ENCODE measurements around the gene CELF2. TPM values are rescaled to one million over a fixed set of nuclear protein-coding genes. Genes with fewer than 3 reads are reported as not detected.
"Not testable (repeated sequence)": the region's sequence is repeated elsewhere in the genome, so short reads cannot be mapped to it uniquely, and the experiment has no call there.

CELF2 gene
- 0.05 and 0.76 TPM in 2 replicates for total RNA-seq (2014; rRNA removed; shearing (Covaris generic))

DNA sequence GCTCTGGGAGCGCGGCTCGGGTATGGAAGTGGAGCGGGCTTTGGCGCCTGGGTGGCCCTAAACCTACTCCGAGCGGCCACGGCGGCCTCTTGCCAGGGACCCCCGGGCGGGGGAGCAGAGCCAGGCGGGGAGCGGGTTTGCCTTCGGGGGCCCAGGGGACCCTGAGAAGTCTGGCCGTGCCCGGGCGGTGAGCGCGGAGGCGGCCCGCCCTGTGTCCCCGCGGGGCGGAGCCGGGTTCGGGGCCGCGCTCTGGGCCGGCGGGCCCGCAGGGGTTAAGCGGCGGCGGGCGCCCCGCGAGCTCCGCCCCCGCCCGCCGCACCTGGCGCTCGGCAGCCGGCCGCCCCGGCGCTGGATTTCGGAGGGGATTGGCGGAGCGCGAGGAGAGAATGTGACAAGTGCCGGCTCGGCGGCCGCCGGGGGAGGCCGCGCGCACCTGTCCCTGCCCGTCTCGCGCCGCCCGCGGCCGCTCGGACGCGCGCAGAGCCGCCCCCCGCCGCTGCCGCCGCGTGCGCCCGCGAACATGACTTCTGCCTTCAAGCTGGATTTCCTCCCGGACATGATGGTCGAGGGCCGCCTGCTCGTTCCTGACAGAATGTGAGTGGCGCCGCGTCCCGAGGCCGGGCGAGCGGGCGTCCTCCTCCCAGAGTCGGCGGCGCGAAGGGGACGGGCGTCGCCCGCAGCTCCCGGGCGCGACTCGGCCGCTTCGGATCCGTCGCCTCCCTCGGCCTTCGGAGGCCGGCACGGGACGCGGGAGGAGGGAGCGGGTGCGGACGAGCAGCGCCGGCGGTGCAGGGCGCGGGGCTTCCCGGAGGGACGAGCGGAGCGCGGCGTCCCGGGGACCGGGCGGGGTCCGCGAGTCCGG, at the start of gene CELF2:
Gene CELF2 (plus strand): TSS at position 303 of the 862 bp plus-strand sequence. CDS start 218 bp downstream, at position 521.
- DNase-seq (ENCODE audit: low read depth) = no peak

DNA sequence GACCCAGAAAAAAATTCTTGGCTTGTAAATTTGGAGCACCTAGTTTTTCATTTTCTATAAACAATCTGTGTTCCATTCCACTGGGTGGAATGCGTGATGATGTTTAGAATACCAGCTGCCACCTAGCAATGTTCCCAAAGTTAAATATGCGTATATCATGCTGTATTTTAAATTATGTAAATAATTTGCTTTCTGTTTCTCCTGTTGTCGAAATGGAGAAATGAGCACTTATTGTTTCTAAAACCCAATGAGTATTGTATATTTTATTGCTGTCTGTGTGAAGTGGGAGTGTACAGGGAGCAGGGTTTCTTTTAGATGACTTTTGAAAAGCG, 49.4 kb upstream of the CELF2 start:
- DNase-seq (ENCODE audit: low read depth) = no peak

DNA sequence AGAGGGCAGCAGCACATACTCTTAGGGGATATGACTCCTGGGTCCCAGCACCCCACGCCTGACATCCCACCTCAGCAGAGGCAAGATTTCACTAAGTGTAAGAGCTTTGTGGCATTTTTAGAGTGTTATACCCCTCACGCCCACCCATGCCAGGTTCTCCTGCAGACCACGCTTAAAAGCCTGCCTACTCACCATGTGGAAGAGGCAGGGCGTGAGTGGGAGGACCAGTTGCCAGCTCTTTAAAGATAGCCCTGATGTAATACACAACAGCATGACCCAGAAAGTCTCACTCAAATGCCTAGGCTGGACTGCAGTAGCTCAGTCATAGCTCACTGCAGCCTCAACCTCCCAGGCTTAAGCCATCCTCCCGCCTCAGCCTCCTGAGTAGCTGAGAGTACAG, 44.4 kb upstream of the CELF2 start:
- DNase-seq (ENCODE audit: low read depth) = no peak

DNA sequence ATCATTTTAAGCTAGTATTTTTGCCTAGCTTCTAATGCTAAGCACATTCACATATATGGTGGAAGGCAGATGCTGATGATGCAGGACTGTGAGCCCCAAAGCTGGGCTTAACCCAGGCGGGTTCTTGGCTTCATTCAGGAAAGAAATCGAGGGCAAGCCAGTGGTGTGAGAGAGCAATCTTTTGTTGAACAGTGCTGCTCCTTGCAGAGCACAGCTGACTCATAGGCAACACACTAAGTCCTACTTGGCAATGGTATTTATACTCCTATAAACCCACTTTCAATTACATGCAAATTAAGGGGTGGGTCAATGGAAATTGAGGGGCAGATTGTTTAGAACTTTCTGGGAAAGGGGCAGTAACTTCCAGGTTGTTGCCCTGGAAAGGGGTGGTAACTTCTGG, 42.0 kb upstream of the CELF2 start:
- no peak for DNase-seq (ENCODE audit: low read depth)

DNA sequence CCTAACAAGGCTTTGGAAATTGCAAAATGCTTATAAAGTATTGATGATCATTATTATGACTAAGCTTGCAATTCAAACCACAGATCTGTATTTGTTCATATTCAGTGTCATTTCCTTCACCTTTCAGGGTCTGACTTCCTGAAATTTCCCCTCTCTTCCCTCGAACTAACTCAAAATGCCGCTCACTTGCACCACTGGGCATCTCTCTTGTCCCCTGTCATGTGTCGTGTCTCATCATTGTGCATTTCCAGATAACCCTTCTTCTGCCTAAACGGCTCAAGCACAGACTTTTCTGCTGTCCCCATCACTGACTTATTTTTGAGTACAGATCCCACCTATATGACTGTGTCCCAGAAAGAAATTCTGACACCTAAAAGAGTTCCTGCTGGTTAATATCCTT, 41.0 kb upstream of the CELF2 start:
- DNase-seq (ENCODE audit: low read depth) = no peak

DNA sequence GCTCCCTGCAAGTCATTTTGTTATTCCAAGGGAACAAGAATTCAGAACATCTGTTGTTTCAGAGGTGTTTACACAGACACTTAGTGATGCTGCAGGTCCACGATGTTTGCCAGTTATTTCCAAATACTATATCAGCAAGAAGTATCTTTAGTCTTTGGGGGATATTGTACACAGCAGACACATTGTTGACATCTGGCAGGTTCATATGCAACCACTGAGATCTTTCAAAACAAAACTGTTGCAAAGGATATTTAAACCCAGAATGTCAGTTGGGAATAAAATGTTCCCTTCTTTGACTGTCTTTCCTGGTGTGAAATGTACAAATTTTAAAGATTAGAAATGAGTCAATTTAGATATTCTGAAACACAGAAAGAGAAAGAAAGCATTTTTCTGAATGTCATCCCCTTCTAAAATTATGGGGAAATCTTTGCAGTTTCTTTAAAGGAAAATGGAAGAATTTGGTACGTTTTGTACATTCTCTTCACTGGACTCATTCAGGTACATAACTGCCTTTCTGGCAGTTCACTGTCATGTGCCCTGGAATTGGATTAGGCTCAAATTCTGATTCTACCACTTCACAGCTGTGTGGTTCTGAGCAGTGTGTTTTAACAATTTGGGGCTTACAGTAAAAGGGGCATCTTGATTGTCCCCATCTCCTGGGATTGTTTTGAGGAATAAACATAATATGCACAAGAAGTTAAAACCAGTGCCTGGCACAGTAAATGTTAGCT, 40.3 kb upstream of the CELF2 start:
- no peak for DNase-seq (ENCODE audit: low read depth)

DNA sequence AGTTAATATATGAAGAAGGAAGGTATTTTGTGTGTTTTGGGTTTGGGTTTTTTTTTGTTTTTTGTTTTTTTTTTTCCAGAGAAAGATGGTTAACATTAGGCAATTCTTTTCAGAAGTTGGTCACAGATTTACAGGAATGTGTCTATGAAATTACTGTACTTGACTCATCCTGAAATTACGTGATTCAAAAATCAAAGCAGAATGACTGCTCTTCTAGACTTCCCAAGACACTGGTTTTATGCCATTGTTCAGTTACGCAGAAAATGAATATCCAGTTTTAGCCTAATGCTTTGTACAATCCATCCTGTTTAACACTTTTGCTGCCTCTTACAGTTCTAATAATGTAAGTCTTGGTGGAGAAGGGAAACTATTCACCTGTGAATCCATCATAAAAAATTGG, 39.7 kb upstream of the CELF2 start:
- no peak for DNase-seq (ENCODE audit: low read depth)

DNA sequence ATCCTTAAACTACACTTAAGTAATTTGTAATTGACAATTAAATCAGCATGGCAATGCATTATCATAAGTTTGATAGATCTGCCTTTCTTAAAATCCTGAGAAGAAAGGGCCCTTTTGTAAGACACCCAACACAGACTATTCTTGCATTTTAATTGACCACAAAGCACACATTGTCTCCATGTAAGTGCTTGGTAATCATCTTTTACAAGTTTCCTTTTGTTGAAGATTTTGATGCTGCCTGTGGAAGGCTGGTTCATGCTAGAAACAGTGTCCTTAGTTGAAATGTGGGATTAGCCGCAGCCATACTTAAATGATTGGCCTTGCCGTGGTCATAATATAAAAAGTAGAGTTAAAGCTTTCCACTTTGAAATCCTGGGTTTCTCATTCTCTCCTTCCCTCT, 32.3 kb upstream of the CELF2 start:
- no peak for DNase-seq (ENCODE audit: low read depth)

DNA sequence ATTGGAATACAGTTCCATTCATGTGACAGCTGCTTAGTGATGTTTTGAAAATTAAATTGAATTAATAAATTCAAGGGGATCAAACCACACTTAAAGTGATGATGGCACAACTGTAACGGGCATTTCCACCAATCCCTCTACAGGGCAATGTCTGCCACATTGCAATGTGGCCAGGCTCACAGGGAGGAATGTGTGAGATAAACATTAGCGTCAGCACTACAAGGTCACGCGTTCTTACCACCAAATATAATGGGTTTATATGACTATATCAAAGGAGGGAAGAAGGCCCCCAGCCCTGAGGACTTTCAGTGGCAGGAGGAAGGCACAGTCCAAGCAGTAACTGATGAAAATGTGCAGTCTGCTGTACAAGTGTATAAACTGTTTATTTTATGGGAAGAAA, 31.1 kb upstream of the CELF2 start:
- DNase-seq (ENCODE audit: low read depth) = no peak

DNA sequence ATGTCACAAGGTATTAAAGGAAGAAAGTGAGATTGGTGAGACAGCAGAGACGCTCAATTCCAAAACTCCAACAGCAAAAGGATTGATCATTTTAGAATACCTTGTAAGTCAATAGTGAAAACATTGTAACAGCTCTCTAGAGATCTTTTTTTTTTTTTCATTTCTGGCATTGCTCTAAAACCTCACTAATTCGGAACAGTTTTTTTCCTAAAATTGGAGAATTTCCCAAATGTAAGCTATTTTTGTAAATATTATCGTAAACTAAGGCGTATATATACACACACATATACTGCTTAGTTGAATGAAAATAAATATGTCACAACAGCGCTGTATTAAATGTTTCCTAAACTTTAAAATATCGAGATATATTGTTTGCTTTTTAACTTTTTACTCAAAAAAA, 30.6 kb upstream of the CELF2 start:
- DNase-seq (ENCODE audit: low read depth) = no peak

DNA sequence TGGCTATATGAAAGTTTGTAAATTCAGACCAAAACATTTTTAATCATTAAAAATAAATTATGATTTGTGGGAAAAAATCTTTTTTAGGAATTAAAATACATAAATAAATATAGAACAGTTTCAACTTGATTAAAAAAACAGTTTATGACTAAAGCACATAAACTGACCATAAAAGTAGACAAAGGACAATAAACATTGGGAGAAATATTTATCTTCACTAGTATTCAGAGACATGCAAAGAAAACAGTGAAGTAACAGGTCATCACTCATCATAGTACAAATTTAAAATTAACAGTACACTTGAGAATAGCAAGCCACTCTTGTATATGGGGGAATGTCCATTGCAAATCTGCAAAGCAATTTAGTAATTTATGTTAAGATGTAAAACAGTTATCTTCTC, 28.0 kb upstream of the CELF2 start:
- no peak for DNase-seq (ENCODE audit: low read depth)

DNA sequence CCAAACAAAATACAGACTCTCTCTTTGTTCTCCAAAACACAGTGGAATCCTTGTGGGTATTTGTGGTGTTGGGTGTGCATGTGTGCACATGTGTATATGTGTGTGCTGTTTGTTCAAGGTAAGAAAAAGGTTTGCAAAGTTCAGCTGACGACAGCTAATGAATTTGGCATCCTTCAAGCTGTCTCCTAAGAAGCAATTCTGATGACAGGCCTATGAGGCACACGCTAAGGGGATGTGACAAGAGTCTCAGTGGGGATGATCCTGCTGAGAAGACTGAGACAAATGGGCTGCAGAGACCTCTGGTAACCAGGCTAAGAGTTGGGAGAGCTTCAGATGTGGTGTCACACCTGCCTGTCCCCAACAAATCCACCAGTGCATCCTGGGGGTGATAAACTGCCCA, 26.5 kb upstream of the CELF2 start:
- no peak for DNase-seq (ENCODE audit: low read depth)

DNA sequence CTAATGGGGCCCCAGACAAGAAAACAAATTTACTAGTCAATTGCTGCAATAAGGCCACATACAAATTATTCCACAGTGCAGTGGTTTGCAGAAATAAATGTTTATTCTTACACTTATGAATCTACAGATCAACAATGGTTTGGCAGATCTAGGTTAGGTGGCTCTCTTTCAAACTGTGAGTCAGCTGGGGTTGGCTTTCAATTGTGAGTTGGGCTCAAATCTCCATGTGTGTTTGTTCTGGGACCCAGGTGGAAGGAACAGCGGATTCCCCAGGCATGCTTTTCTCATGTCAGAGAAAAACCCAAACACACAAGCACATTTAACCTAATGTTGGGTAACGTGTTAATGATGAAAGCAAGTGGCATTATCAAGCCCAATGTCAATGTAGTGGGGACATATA, 25.6 kb upstream of the CELF2 start:
- DNase-seq (ENCODE audit: low read depth) = no peak

DNA sequence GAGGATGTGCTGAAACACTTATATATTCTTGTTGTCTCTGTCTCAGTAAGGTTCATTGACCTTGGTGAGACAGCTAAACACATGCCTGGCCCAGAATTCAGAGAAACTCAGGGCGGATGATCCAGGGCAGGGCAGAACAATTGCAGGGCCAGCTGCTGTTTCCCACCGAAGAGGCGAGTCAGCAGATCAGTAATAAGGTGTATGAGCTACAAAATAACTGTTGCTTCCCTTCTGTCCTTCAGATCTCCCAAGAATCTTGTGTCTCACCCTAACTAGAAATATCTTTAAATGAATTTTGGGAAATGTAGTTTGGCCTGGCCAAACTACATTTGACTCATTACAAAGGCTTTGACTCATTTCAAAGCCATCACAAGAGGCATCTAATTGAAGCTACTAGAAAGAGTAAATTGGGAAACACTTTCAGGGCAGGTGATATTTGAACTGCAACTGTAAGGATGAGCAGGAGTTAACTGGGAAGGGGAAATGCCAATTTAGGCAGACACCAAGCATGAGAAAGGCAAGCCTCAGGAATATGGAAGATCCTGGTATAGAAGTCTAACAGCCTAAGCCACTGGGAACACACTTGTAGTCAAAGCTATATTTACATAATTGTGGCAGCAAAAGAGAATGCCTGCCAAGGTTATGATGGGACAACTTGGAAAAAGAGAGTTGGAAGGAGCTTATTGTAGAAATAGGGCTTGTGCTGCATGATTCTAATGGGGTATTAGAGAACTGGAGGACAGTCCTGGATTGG, 24.5 kb upstream of the CELF2 start:
- no peak for DNase-seq (ENCODE audit: low read depth)

DNA sequence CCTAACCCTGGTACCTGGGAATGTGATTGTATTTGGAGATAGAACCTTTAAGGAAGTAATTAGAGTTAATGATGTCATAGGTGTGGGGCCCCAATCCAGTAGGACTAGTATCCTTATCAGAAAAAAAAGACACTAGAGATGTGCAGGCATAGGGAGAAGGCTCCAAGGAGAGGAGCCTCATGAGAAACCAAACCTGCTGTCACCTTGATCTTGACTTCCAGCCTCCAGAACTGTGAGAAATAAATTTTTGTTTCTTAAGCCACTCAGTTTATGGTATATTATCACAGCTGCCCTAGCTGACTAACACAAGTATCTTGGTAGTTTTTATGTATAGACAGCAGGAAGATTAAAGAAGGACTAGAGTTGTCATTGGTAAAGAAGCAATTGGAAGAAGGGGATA, 23.9 kb upstream of the CELF2 start:
- DNase-seq (ENCODE audit: low read depth) = no peak

DNA sequence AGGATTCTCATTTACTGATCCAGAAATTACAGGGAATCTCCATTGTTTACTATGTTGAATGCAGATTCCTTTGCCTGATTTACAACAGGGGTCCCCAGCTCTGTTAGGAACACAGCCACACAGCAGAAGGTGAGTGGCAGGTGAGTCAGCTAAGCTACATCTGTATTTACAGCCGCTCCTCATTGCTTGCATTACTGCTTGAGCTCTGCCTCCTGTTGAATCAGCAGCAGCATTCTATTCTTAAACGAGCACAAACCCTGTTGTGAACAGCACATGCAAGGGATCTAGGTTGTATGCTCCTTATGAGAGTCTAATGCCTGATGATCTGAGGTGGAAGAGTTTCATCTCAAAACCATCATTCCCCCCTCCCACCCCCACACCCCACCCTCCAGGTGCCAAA, 23.3 kb upstream of the CELF2 start:
- DNase-seq (ENCODE audit: low read depth) = no peak

DNA sequence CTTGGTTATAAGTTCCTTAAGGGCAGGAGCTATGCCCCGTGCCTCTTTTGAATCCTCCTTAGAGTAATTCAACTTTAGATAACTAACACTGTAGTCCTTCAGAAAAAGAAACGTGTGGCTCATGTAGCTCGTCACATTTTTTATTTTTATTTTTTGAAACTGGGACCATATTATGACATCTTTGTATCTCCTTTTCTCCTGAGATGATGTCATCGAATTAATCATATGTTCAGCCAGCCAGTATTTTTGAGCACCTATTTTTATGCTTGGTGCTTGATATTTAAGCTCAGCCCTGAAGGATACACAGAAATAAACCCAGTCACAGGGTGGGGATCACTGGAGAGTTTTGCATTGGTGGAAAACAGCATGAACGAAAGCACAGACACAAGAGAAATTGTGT, 22.6 kb upstream of the CELF2 start:
- DNase-seq (ENCODE audit: low read depth) = no peak

DNA sequence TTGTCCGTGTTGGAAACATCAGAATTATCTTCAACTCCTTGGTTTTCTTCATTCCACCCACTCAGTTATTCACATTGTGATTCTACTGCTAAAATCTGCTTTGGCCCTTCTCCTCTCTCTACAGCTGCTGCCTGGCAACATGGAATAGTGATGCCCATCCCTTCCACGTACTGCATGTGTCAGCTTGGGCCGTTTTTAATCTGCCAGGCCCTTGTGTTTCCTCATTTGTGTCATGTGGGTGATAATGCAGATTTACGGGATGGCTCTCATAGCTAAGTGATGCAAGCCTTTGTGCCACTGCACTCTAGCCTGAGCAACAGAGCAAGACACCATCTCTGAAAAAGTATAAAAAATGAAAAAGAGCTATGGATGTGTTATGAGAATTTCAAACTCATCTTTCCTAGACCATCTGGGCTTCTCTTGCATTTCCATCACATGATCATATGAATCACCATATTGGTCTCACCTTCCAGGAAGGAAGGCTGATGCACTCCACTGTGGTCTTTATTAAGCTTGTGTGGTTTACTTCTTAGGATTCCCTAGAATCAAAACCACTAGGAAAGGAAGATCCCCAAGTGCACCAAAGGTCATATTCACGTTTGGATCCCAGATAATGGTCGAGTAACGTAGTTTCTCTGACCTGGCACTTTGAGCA, 20.6 kb upstream of the CELF2 start:
- no peak for DNase-seq (ENCODE audit: low read depth)

DNA sequence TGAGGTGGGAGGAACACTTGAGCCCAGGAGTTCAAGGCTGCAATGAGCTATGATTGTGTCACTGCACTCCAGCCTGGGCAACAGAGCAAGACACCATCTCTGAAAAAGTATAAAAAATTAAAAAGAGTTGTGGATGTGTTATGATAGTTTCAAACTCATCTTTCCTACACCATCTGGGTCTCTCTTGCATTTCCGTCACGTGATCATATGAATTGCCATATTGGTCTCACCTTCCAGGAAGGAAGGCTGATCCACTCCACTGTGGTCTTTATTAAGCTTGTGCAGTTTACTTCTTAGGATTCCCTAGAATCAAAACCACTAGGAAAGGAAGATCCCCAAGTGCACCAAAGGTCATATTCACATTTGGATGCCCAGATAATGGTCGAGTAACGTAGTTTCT, 18.2 kb upstream of the CELF2 start:
- DNase-seq (ENCODE audit: low read depth) = not testable (repeated sequence)

DNA sequence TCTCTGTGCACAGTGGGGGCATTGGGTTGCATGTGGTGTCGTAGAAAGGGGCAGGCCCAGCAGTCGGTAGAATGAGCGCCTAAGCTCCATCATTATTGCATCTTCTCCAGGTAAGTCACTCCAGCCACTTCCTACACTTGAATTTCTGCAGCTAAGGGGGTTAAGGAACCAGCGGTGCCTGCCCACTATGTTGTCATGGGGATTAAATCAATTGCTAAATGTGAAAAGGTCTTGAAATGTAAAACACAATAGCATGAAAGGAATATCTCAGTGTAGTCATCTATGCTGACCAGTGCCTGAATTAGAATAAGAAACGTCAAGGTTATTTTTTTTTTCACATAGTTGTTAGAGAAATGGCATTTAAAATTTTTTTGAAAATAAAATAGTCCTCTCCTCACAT, 15.2 kb upstream of the CELF2 start:
- DNase-seq (ENCODE audit: low read depth) = no peak

DNA sequence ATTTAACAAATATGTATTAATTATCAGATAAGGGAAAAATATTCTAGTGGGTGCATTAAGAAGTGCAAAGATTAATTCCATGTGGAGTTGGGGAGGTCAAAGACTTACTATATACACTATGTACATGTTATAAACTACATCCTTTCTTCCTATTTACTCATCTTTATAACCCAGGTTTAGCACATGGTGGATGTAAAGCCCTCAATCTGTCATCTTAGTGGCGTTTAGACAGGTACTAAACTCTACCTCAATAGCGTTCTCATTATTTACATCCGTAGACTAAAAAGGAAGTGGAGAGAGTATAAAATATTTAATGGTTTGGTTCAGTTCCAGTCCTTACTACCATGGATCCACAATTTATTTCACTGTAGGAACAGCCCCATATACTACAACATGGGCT, 14.8 kb upstream of the CELF2 start:
- DNase-seq (ENCODE audit: low read depth) = no peak

DNA sequence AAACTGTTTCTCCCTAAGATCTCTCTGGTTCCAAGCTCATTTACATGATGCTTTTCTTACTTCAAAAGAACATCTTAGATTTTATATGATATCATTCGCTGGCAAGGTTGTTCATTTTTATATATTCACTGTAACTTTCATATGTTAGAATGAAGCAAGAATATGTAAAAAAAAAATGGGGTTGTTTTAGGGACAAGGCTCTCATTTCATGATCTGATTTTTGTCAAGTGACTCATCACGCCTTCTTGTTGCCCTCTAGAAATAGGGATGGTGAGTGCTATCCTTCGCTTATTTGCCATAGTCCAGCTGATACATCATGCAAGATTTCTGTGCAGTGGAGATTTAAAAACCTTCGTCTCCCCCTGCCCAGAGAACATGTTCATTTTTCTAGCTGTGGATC, 14.0 kb upstream of the CELF2 start:
- DNase-seq (ENCODE audit: low read depth) = no peak
